GM12878 (cell line): ENCODE results near the gene LRRC41. TPM values are rescaled to one million over a fixed set of nuclear protein-coding genes. Genes with fewer than 3 reads are reported as not detected.

Experiments used
- ATAC-seq: fragments of 200-7000 bp; cut with Tn5 transposase; 3 replicates; pipeline ENCODE4 v1.9.1; 2020; ENCODE audit warnings: mild to moderate bottlenecking, moderate library complexity
- BruUV-seq: library from RNA; stranded (reverse); fragments of 400-500 nt; replicated peaks from 2 replicates; lab custom pipeline; 2021; lab: Mats Ljungman, UMichigan
- CTCF ChIA-PET: fragments of 300-600 bp; sonication (Branson Sonifier 250); formaldehyde crosslinking; extraction: SDS; loops from one replicate; lab custom pipeline; 2021; ENCODE audit warnings: inconsistent platforms; lab: Yijun Ruan, JAX
- POLR2A ChIA-PET: fragments of 350-600 bp; formaldehyde crosslinking; extraction: SDS; loops from one replicate; lab custom pipeline; 2021; ENCODE audit warnings: inconsistent platforms; lab: Charles Lee
- RAD21 ChIA-PET: fragments of 300-600 bp; sonication (Branson Sonifier 250); formaldehyde crosslinking; loops from one replicate; lab custom pipeline; 2023; ENCODE audit warnings: antibody characterized with exemption; ENCODE audit not compliant: unreplicated experiment; lab: Charles Lee
- SMC1A ChIA-PET: fragments of 300-600 bp; sonication (Branson Sonifier 250); formaldehyde crosslinking; loops from one replicate; lab custom pipeline; 2023; ENCODE audit not compliant: unreplicated experiment, uncharacterized antibody; lab: Charles Lee
- DNase-seq: peaks from one replicate; pipeline ENCODE4 v3.0.0-alpha.2; 2011; ENCODE audit warnings: low read depth, low spot score
- FAIRE-seq: peaks from 3 replicates; lab custom pipeline; 2011; peaks lifted over from hg19 to GRCh38; lab: Jason Lieb, UNC
- H2AFZ ChIP-seq: 2 replicates; pipeline ENCODE4 v1.6.0; 2011; ENCODE audit warnings: low read depth, low read length, control low read depth; ENCODE audit not compliant: control insufficient read depth
- H3K27ac ChIP-seq: 2 replicates; pipeline ENCODE4 v1.5.1; 2011; ENCODE audit warnings: control low read depth; ENCODE audit not compliant: control insufficient read depth, insufficient read depth
- H3K27me3 ChIP-seq, 2 experiments: replicated peaks in 1 of 2; 2 replicates each; pipeline versions ENCODE4 v1.6.0 to v1.6.1; 2011; ENCODE audit warnings: low read length in 1 of 2; ENCODE audit not compliant: control insufficient read depth in 2 of 2, insufficient read depth in 2 of 2
- H3K36me3 ChIP-seq, 2 experiments: 2 replicates each; pipeline ENCODE4 v1.5.1; 2011; ENCODE audit warnings: low read length in 1 of 2; ENCODE audit not compliant: control insufficient read depth in 2 of 2, insufficient read depth in 2 of 2
- H3K4me1 ChIP-seq: 2 replicates; pipeline ENCODE4 v1.6.1; 2011; ENCODE audit warnings: mild to moderate bottlenecking, low read length, moderate library complexity, mixed read lengths; ENCODE audit not compliant: control insufficient read depth, insufficient read depth
- H3K4me2 ChIP-seq: 2 replicates; pipeline ENCODE4 v1.6.0; 2011; ENCODE audit warnings: control low read depth; ENCODE audit not compliant: control insufficient read depth, insufficient read depth
- H3K4me3 ChIP-seq: fragments of 200-600 bp; sonication (generic); 2 replicates; pipeline ENCODE4 v1.5.1; 2016
- H3K79me2 ChIP-seq: 2 replicates; pipeline ENCODE4 v1.6.0; 2011; ENCODE audit warnings: low read length; ENCODE audit not compliant: control insufficient read depth, insufficient read depth
- H3K9ac ChIP-seq: 2 replicates; pipeline ENCODE4 v1.8.0; 2011; ENCODE audit warnings: low read length, control low read depth, mixed read lengths; ENCODE audit not compliant: control insufficient read depth, insufficient read depth
- H3K9me3 ChIP-seq: replicated peaks from 3 replicates; pipeline ENCODE4 v1.5.1; 2011; ENCODE audit warnings: mild to moderate bottlenecking, low read length; ENCODE audit not compliant: control insufficient read depth, insufficient read depth
- H4K20me1 ChIP-seq: 2 replicates; pipeline ENCODE4 v1.6.0; 2011; ENCODE audit not compliant: control insufficient read depth, insufficient read depth
- BCL3 ChIP-seq: IDR thresholded peaks from 2 replicates; pipeline ENCODE4 v1.6.1; 2011; ENCODE audit warnings: borderline replicate concordance, low read depth, mild to moderate bottlenecking, moderate library complexity, low read length; ENCODE audit not compliant: insufficient read depth, poor library complexity, severe bottlenecking
- CHD4 ChIP-seq: fragments of 200-600 bp; sonication (generic); IDR thresholded peaks from 2 replicates; pipeline ENCODE4 v1.6.1; 2016; ENCODE audit warnings: mild to moderate bottlenecking
- NFYB ChIP-seq: IDR thresholded peaks from 2 replicates; pipeline ENCODE4 v1.6.1; 2011; ENCODE audit warnings: low read depth, mild to moderate bottlenecking, low read length, improper control_type of control experiment, moderate library complexity; ENCODE audit not compliant: insufficient read depth
- PML ChIP-seq: IDR thresholded peaks from 2 replicates; pipeline ENCODE4 v1.6.1; 2012; ENCODE audit warnings: low read length, inconsistent platforms
- SKIL ChIP-seq: fragments of 450-650 bp; IDR thresholded peaks from 2 replicates; pipeline ENCODE4 v1.6.1; 2017; ENCODE audit warnings: mild to moderate bottlenecking, low read depth, inconsistent platforms; ENCODE audit not compliant: poor library complexity, severe bottlenecking
- SMC3 ChIP-seq: IDR thresholded peaks from 2 replicates; pipeline ENCODE4 v1.6.1; 2011; ENCODE audit warnings: low read length, improper control_type of control experiment, borderline replicate concordance
- SREBF1 ChIP-seq: IDR thresholded peaks from 2 replicates; pipeline ENCODE4 v1.6.1; 2012; ENCODE audit warnings: mild to moderate bottlenecking, low read length
- TCF7 ChIP-seq: IDR thresholded peaks from 2 replicates; pipeline ENCODE4 v1.6.1; 2014; ENCODE audit warnings: antibody characterized with exemption, borderline replicate concordance
- WGBS: methylation state at CpG from one replicate; pipeline ENCODE4 v1.1.6; 2016; ENCODE audit warnings: low lambda C conversion rate; ENCODE audit not compliant: insufficient replicate concordance, insufficient coverage; ENCODE audit errors: missing lambda C conversion rate; 5-methylcytosine and 5-hydroxymethylcytosine counted together
- in situ Hi-C: fragments of 300-500 bp; cut with MboI; formaldehyde crosslinking; loops from 9 replicates; pipeline ENCODE4 v1.14.3; 2018; ENCODE audit warnings: mixed read lengths
- intact Hi-C: fragments of 100-400 bp; cut with micrococcal nuclease; formaldehyde crosslinking; loops from one replicate; pipeline ENCODE4 v1.14.2; 2022; ENCODE audit not compliant: unreplicated experiment
- polyA plus RNA-seq, 11 experiments: library from polyadenylated mRNA; depleted of rRNA in 4 of 11; unstranded in 6 of 11; stranded (reverse) in 5 of 11; fragments of >200 nt; fragmentation: Nextera tagmentation in 4 of 11; fragmentation: Illumina TruSeq in 1 of 11; extraction: Ambion mirVana in 4 of 11; extraction: Trizol in 1 of 11; gene quantifications; 1 replicate in 1 of 11; 2 replicates in 10 of 11; pipeline versions ENCODE4 v1.2.1 to v1.2.3, GENCODE V29; 2011 to 2016; ENCODE audit warnings: inconsistent platforms in 2 of 11, missing spikeins in 2 of 11, low read depth in 1 of 11
- total RNA-seq, 4 experiments: library from RNA; depleted of rRNA in 3 of 4; stranded (reverse); fragments of >200 nt in 3 of 4; fragmentation: Illumina TruSeq in 1 of 4; extraction: Trizol in 1 of 4; gene quantifications; 2 replicates each; pipeline versions ENCODE4 v1.2.1 to v1.2.3, GENCODE V29; 2013 to 2021

The LRRC41 gene
- total and polyA plus RNA-seq, 10 of the 15 experiments (the other 5 are each of a cell fraction or from before 2014, with no cell fraction given) = 12.0 to 79.9 (median 48.5) TPM

GRCh38 chr1:46280092-46280491, 23.3 kb downstream of the LRRC41 start:
- 96% methylated on average over 3 of the region's 3 CpGs for WGBS
- no peaks in the 10 kb centered on the region for H3K27me3 ChIP-seq
- peaks cover 27 to 49% of the 10 kb centered on the region in 2 experiments for H3K36me3 ChIP-seq
- BruUV-seq = no TSS peak
- no peak overlapping the region for H3K27ac ChIP-seq
- H3K4me3 ChIP-seq = no peak overlapping the region
- no peaks in the 10 kb centered on the region for H3K79me2 ChIP-seq
- in situ Hi-C loops = no loop called here
- ChIA-PET SMC1A (no interaction called here), POLR2A (no interaction called here), RAD21 (no interaction called here), CTCF (interaction anchor here (1.2 kb wide), 1 partner anchor 30 kb away, joined by 3 read pairs; no protein-coding TSS in a partner anchor)
- H3K9me3 ChIP-seq = no peaks in the 10 kb centered on the region
- no peak overlapping the region for H2AFZ ChIP-seq
- DNase-seq (no peak), ATAC-seq (no peak), FAIRE-seq (no peak)
- no peak overlapping the region for H3K9ac ChIP-seq
- TF ChIP-seq PML = peak; percentile 50; the same call in 1 of the 2 replicates
- TF ChIP-seq CHD4 = no peak
- no peak for TF ChIP-seq SREBF1
- TF ChIP-seq TCF7 = no peak
- TF ChIP-seq NFYB = no peak
- TF ChIP-seq SMC3 = no peak
- no peak for TF ChIP-seq SKIL
- no peak for TF ChIP-seq BCL3
- H3K4me2 ChIP-seq = no peak overlapping the region
- H4K20me1 ChIP-seq = no peaks in the 10 kb centered on the region
- H3K4me1 ChIP-seq = no peaks in the 10 kb centered on the region
- intact Hi-C loops = no loop called here
